SK-N-SH (cell line): ENCODE data around the gene ZNF878. TPM values are rescaled to one million over a fixed set of nuclear protein-coding genes. Genes with fewer than 3 reads are reported as not detected.

Experiments used
- CTCF ChIA-PET: fragments of 300-600, 350-600 bp; formaldehyde crosslinking; extraction: SDS; loops from one replicate; lab custom pipeline; 2021; lab: Yijun Ruan, JAX
- POLR2A ChIA-PET: fragments of 350-600 bp; sonication (Branson Sonifier 250); formaldehyde crosslinking; extraction: SDS; loops from one replicate; lab custom pipeline; 2020; ENCODE audit warnings: antibody characterized with exemption, inconsistent platforms; lab: Yijun Ruan, JAX
- DNase-seq: peaks from one replicate; pipeline ENCODE4 v3.0.0; 2012
- H2AFZ ChIP-seq: fragments of 200-600 bp; sonication (generic); 2 replicates; pipeline ENCODE4 v1.8.1; 2016; ENCODE audit warnings: antibody characterized with exemption, mild to moderate bottlenecking, low read depth
- H3F3A ChIP-seq: fragments of 200-600 bp; sonication (generic); replicated peaks from 2 replicates; pipeline ENCODE3; 2016; ENCODE audit warnings: antibody characterized with exemption, mild to moderate bottlenecking; ENCODE audit not compliant: insufficient read depth
- H3K27ac ChIP-seq, 2 experiments: fragments of 200-500 bp in 1 of 2; fragments of 200-600 bp in 1 of 2; sonication (Bioruptor generic) in 1 of 2; sonication (generic), shearing (Covaris generic) in 1 of 2; 2 replicates each; pipeline versions ENCODE4 v1.5.1 to v1.6.1; 2014 to 2016; ENCODE audit warnings: low read depth in 2 of 2, inconsistent platforms in 1 of 2, low read length in 1 of 2, mild to moderate bottlenecking in 1 of 2, mixed read lengths in 1 of 2
- H3K27me3 ChIP-seq: fragments of 200-600 bp; sonication (generic), shearing (Covaris generic); 2 replicates; pipeline ENCODE4 v1.6.1; 2016; ENCODE audit warnings: mixed run types; ENCODE audit not compliant: insufficient read depth
- H3K36me3 ChIP-seq, 2 experiments: fragments of 200-500 bp in 1 of 2; fragments of 200-600 bp in 1 of 2; sonication (Bioruptor generic) in 1 of 2; sonication (generic) in 1 of 2; replicated peaks in 1 of 2; 2 replicates each; pipeline versions ENCODE3 to v1.5.1; 2014 to 2016; ENCODE audit warnings: low read length in 1 of 2, mild to moderate bottlenecking in 1 of 2; ENCODE audit not compliant: insufficient read depth in 2 of 2, control insufficient read depth in 1 of 2
- H3K4me1 ChIP-seq, 2 experiments: fragments of 200-500 bp in 1 of 2; fragments of 200-600 bp in 1 of 2; sonication (Bioruptor generic) in 1 of 2; sonication (generic), shearing (Covaris generic) in 1 of 2; 2 replicates each; pipeline versions ENCODE4 v1.5.1 to v1.6.1; 2014 to 2016; ENCODE audit warnings: low read depth in 1 of 2, low read length in 1 of 2, mixed run types in 1 of 2; ENCODE audit not compliant: insufficient read depth in 2 of 2, control insufficient read depth in 1 of 2
- H3K4me2 ChIP-seq: fragments of 200-600 bp; sonication (generic), shearing (Covaris generic); 2 replicates; pipeline ENCODE4 v1.6.1; 2017; ENCODE audit warnings: mixed run types
- H3K4me3 ChIP-seq, 2 experiments: fragments of 200-500 bp in 1 of 2; fragments of 200-600 bp in 1 of 2; sonication (Bioruptor generic) in 1 of 2; sonication (generic), shearing (Covaris generic) in 1 of 2; 2 replicates each; pipeline versions ENCODE4 v1.5.1 to v1.8.1; 2014 to 2016; ENCODE audit warnings: low read depth in 2 of 2, inconsistent platforms in 1 of 2, low read length in 1 of 2, mild to moderate bottlenecking in 1 of 2, mixed read lengths in 1 of 2, moderate library complexity in 1 of 2
- H3K79me2 ChIP-seq: fragments of 200-600 bp; sonication (generic); 2 replicates; pipeline ENCODE4 v1.8.1; 2017; ENCODE audit warnings: mild to moderate bottlenecking; ENCODE audit not compliant: insufficient read depth
- H3K9ac ChIP-seq: fragments of 200-600 bp; sonication (generic); 2 replicates; pipeline ENCODE4 v1.6.1; 2017; ENCODE audit warnings: mixed run types
- H3K9me2 ChIP-seq: fragments of 200-600 bp; sonication (generic); 2 replicates; pipeline ENCODE4 v1.6.1; 2017; ENCODE audit warnings: mixed run types
- H3K9me3 ChIP-seq: fragments of 200-600 bp; sonication (generic); 2 replicates; pipeline ENCODE4 v1.6.1; 2017; ENCODE audit warnings: mixed run types, mild to moderate bottlenecking, moderate library complexity
- H4K20me1 ChIP-seq: fragments of 200-600 bp; sonication (generic); 2 replicates; pipeline ENCODE4 v1.6.1; 2017; ENCODE audit warnings: mild to moderate bottlenecking, mixed run types; ENCODE audit not compliant: insufficient read depth
- CHD2 ChIP-seq: fragments of 150-350 bp; IDR thresholded peaks from 2 replicates; pipeline ENCODE4 v1.6.1; 2018; ENCODE audit warnings: low read length; ENCODE audit not compliant: partially characterized antibody
- CTCF ChIP-seq: fragments of 200-600 bp; sonication (generic); IDR thresholded peaks from 2 replicates; pipeline ENCODE4 v1.6.1; 2017; ENCODE audit warnings: antibody characterized with exemption, mild to moderate bottlenecking, moderate library complexity
- EP300 ChIP-seq, 2 experiments: IDR thresholded peaks; 2 replicates each; pipeline versions ENCODE4 v1.4.0 to v1.6.1; 2012; ENCODE audit warnings: borderline replicate concordance in 1 of 2, low read depth in 1 of 2, low read length in 1 of 2
- FOXJ3 ChIP-seq: sonication (generic); formaldehyde crosslinking; IDR thresholded peaks from 2 replicates; pipeline ENCODE4 v1.5.1; 2020; ENCODE audit warnings: mild to moderate bottlenecking, missing genetic modification reagents
- IRF3 ChIP-seq: fragments of 150-350 bp; IDR thresholded peaks from 2 replicates; pipeline ENCODE4 v1.6.1; 2016; ENCODE audit warnings: mild to moderate bottlenecking, low read depth, low read length
- JUND ChIP-seq: IDR thresholded peaks from 2 replicates; pipeline ENCODE4 v1.4.0; 2012
- MXI1 ChIP-seq: IDR thresholded peaks from 2 replicates; pipeline ENCODE4 v1.6.1; 2012; ENCODE audit warnings: mild to moderate bottlenecking, low read depth, low read length, improper control_type of control experiment
- NRF1 ChIP-seq: IDR thresholded peaks from 2 replicates; pipeline ENCODE4 v1.6.1; 2012; ENCODE audit warnings: low read depth, mild to moderate bottlenecking, low read length
- PBX3 ChIP-seq: IDR thresholded peaks from 2 replicates; pipeline ENCODE4; 2012
- REST ChIP-seq: IDR thresholded peaks from 2 replicates; pipeline ENCODE4 v1.6.1; 2012; ENCODE audit warnings: mild to moderate bottlenecking, low read depth, low read length, moderate library complexity
- RXRA ChIP-seq: IDR thresholded peaks from 2 replicates; pipeline ENCODE4 v1.4.0; 2012; ENCODE audit warnings: low read depth, mild to moderate bottlenecking, borderline replicate concordance
- SIN3A ChIP-seq: IDR thresholded peaks from 2 replicates; pipeline ENCODE4 v1.6.1; 2012; ENCODE audit warnings: low read depth, mild to moderate bottlenecking, low read length, moderate library complexity, borderline replicate concordance
- SMC3 ChIP-seq: IDR thresholded peaks from 2 replicates; pipeline ENCODE4 v1.6.1; 2012; ENCODE audit warnings: low read depth, low read length, improper control_type of control experiment
- TAF1 ChIP-seq: IDR thresholded peaks from 2 replicates; pipeline ENCODE4 v1.6.1; 2012; ENCODE audit warnings: low read depth, mild to moderate bottlenecking, low read length, moderate library complexity, borderline replicate concordance
- WGBS: methylation state at CpG from one replicate; pipeline ENCODE4 v1.1.6; 2017; ENCODE audit warnings: low lambda C conversion rate; 5-methylcytosine and 5-hydroxymethylcytosine counted together
- polyA plus RNA-seq, 3 experiments: library from polyadenylated mRNA; depleted of rRNA; stranded (reverse); fragments of >200 nt; gene quantifications; 2 replicates each; pipeline ENCODE4 v1.2.3, GENCODE V29; 2012

Gene ZNF878
- polyA plus RNA-seq, 1 of the 3 experiments (the other 2 are of a cell fraction): 0.05 TPM

- no peak overlapping the region for H3K9ac ChIP-seq
- H3K27ac ChIP-seq: no peak overlapping the region
- WGBS: 53% methylated on average over 4 of the region's 4 CpGs
- no peaks in the 10 kb centered on the region for H3F3A ChIP-seq
- no peak overlapping the region for H3K4me2 ChIP-seq
- CTCF ChIA-PET: interaction anchor here (0.9 to 1.4 kb wide), 2 partner anchors 8 to 35 kb away, joined by 3 to 4 read pairs; no protein-coding TSS in a partner anchor
- POLR2A ChIA-PET: no interaction called here
- H3K9me3 ChIP-seq: no peaks in the 10 kb centered on the region
- H3K9me2 ChIP-seq: no peaks in the 10 kb centered on the region
- no peaks in the 10 kb centered on the region for H3K36me3 ChIP-seq
- H2AFZ ChIP-seq: no peak overlapping the region
- no peak overlapping the region for H3K4me3 ChIP-seq
- H4K20me1 ChIP-seq: no peaks in the 10 kb centered on the region
- H3K4me1 ChIP-seq: no peaks in the 10 kb centered on the region
- TF ChIP-seq JUND (no peak), TAF1 (no peak), SIN3A (no peak), MXI1 (no peak), NRF1 (no peak), CHD2 (no peak), RXRA (no peak), IRF3 (no peak), CTCF (no peak), REST (no peak), SMC3 (no peak), EP300 (IDR thresholded peaks at IDR 0.05; ENCODE audit: borderline replicate concordance in 1 of 2, low read depth in 1 of 2, low read length in 1 of 2) (no peak), PBX3 (no peak), FOXJ3 (CRISPR knock-in tag) (no peak)
- no peak for DNase-seq
- H3K79me2 ChIP-seq: no peaks in the 10 kb centered on the region
- H3K27me3 ChIP-seq: no peaks in the 10 kb centered on the region
These were observed 42.5 kb upstream of the ZNF878 start for GRCh38 chr19:12095111-12095790.
